Measurements from ENCODE around the gene APOOL. TPM values are rescaled to one million over a fixed set of nuclear protein-coding genes. Genes with fewer than 3 reads are reported as not detected.

Gene APOOL
- polyA plus RNA-seq, 2 donors: 3.3 to 5.7 TPM

DNA sequence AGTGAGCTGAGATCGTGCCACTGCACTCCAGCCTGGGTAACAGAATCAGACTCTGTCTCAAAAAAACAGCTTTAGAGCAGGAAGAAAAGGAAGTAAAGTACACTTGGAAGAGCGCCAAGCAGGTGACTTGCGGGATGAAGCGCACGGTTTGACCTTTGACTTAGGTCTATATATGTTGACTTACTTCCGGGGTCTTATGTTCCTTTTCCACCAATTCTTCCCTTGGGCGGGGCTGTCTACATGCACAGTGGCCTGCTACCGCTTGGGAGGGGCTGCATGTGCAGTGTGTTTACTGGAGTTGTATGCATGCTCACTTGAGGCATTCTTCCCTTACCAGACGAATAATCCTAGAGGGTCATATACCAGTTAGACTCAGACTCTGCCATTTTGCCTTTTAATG is 108.6 kb downstream of the APOOL start:
- 56 to 67% methylated on average over 9 of the region's 9 CpGs for WGBS, 2 donors
- H3K27ac ChIP-seq (ENCODE audit: low read depth in 2 of 2, low read length in 1 of 2): no peak overlapping the region

GRCh38 chrX:85113746-85114145 is 110.1 kb downstream of the APOOL start:
- no peaks in the 10 kb centered on the region for H3K27me3 ChIP-seq (ENCODE audit: control insufficient read depth in 1 of 2, insufficient read depth in 2 of 2, low read length in 2 of 2)
- H3K27ac ChIP-seq (ENCODE audit: low read depth in 2 of 2, low read length in 1 of 2): no peak overlapping the region
- no peaks in the 10 kb centered on the region for H3K4me1 ChIP-seq (ENCODE audit: control insufficient read depth in 2 of 2, insufficient read depth in 2 of 2, low read length in 1 of 2)
- no peaks in the 10 kb centered on the region for H3K36me3 ChIP-seq (ENCODE audit: control insufficient read depth in 2 of 2, insufficient read depth in 2 of 2, low read length in 1 of 2)
- H3K4me3 ChIP-seq (ENCODE audit: low read depth in 1 of 2, low read length in 2 of 2): no peak overlapping the region
- 58 to 70% methylated on average over 2 of the region's 2 CpGs for WGBS, 2 donors
- H3K9me3 ChIP-seq (ENCODE audit: control insufficient read depth in 2 of 2, insufficient read depth in 1 of 2, low read depth in 1 of 2, low read length in 1 of 2): no peaks in the 10 kb centered on the region

More for the DNA sequence above, 108.6 kb downstream of the APOOL start:
- H3K36me3 ChIP-seq (ENCODE audit: control insufficient read depth in 2 of 2, insufficient read depth in 2 of 2, low read length in 1 of 2): no peaks in the 10 kb centered on the region
- H3K27me3 ChIP-seq (ENCODE audit: control insufficient read depth in 1 of 2, insufficient read depth in 2 of 2, low read length in 2 of 2): no peaks in the 10 kb centered on the region
- H3K4me3 ChIP-seq (ENCODE audit: low read depth in 1 of 2, low read length in 2 of 2): no peak overlapping the region
- H3K4me1 ChIP-seq (ENCODE audit: control insufficient read depth in 2 of 2, insufficient read depth in 2 of 2, low read length in 1 of 2): no peaks in the 10 kb centered on the region
- H3K9me3 ChIP-seq (ENCODE audit: control insufficient read depth in 2 of 2, insufficient read depth in 1 of 2, low read depth in 1 of 2, low read length in 1 of 2): peaks cover 4 to 7% of the 10 kb centered on the region in 2 donors

GRCh38 chrX:85114171-85114570 is 110.5 kb downstream of the APOOL start:
- H3K4me3 ChIP-seq (ENCODE audit: low read depth in 1 of 2, low read length in 2 of 2): no peak overlapping the region
- 75 to 78% methylated on average over 3 of the region's 3 CpGs for WGBS, 2 donors
- no peak overlapping the region for H3K27ac ChIP-seq (ENCODE audit: low read depth in 2 of 2, low read length in 1 of 2)
- H3K4me1 ChIP-seq (ENCODE audit: control insufficient read depth in 2 of 2, insufficient read depth in 2 of 2, low read length in 1 of 2): no peaks in the 10 kb centered on the region
- no peaks in the 10 kb centered on the region for H3K9me3 ChIP-seq (ENCODE audit: control insufficient read depth in 2 of 2, insufficient read depth in 1 of 2, low read depth in 1 of 2, low read length in 1 of 2)
- no peaks in the 10 kb centered on the region for H3K36me3 ChIP-seq (ENCODE audit: control insufficient read depth in 2 of 2, insufficient read depth in 2 of 2, low read length in 1 of 2)
- no peaks in the 10 kb centered on the region for H3K27me3 ChIP-seq (ENCODE audit: control insufficient read depth in 1 of 2, insufficient read depth in 2 of 2, low read length in 2 of 2)

DNA sequence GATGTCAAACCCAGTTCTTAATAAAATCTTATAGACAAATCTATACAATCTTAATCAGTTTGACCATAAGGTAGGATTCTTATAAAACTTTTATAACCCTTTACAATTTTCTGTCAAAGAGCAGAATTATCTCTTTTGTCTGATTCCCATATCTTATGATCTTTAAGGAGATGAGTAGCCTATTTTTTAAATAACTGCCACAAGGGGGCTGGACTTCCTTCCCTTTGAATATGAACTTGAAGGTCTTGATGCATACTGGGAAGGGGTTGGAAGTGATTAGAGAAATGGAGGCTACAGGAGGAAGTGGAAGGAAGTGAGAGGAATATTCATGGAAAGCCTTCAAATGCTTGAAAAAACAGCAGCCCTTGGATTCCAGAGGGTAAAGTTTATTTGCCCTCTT is 111.1 kb downstream of the APOOL start:
- no peak overlapping the region for H3K4me3 ChIP-seq (ENCODE audit: low read depth in 1 of 2, low read length in 2 of 2)
- no peaks in the 10 kb centered on the region for H3K4me1 ChIP-seq (ENCODE audit: control insufficient read depth in 2 of 2, insufficient read depth in 2 of 2, low read length in 1 of 2)
- H3K9me3 ChIP-seq (ENCODE audit: control insufficient read depth in 2 of 2, insufficient read depth in 1 of 2, low read depth in 1 of 2, low read length in 1 of 2): no peaks in the 10 kb centered on the region
- no peaks in the 10 kb centered on the region for H3K36me3 ChIP-seq (ENCODE audit: control insufficient read depth in 2 of 2, insufficient read depth in 2 of 2, low read length in 1 of 2)
- H3K27ac ChIP-seq (ENCODE audit: low read depth in 2 of 2, low read length in 1 of 2): no peak overlapping the region
- H3K27me3 ChIP-seq (ENCODE audit: control insufficient read depth in 1 of 2, insufficient read depth in 2 of 2, low read length in 2 of 2): no peaks in the 10 kb centered on the region

GRCh38 chrX:85115252-85115651 is 111.6 kb downstream of the APOOL start:
- H3K27me3 ChIP-seq (ENCODE audit: control insufficient read depth in 1 of 2, insufficient read depth in 2 of 2, low read length in 2 of 2): no peaks in the 10 kb centered on the region
- no peak overlapping the region for H3K4me3 ChIP-seq (ENCODE audit: low read depth in 1 of 2, low read length in 2 of 2)
- H3K4me1 ChIP-seq (ENCODE audit: control insufficient read depth in 2 of 2, insufficient read depth in 2 of 2, low read length in 1 of 2): no peaks in the 10 kb centered on the region
- 15 to 27% methylated on average over 1 of the region's 1 CpG for WGBS, 2 donors
- H3K9me3 ChIP-seq (ENCODE audit: control insufficient read depth in 2 of 2, insufficient read depth in 1 of 2, low read depth in 1 of 2, low read length in 1 of 2): no peaks in the 10 kb centered on the region
- H3K36me3 ChIP-seq (ENCODE audit: control insufficient read depth in 2 of 2, insufficient read depth in 2 of 2, low read length in 1 of 2): no peaks in the 10 kb centered on the region
- no peak overlapping the region for H3K27ac ChIP-seq (ENCODE audit: low read depth in 2 of 2, low read length in 1 of 2)

- Histone ChIP-seq H3K27ac (ENCODE audit: low read depth in 2 of 2, low read length in 1 of 2) (no peak overlapping the region), H3K36me3 (ENCODE audit: control insufficient read depth in 2 of 2, insufficient read depth in 2 of 2, low read length in 1 of 2) (no peaks in the 10 kb centered on the region), H3K4me3 (ENCODE audit: low read depth in 1 of 2, low read length in 2 of 2) (no peak overlapping the region), H3K27me3 (ENCODE audit: control insufficient read depth in 1 of 2, insufficient read depth in 2 of 2, low read length in 2 of 2) (no peaks in the 10 kb centered on the region), H3K4me1 (ENCODE audit: control insufficient read depth in 2 of 2, insufficient read depth in 2 of 2, low read length in 1 of 2) (no peaks in the 10 kb centered on the region), H3K9me3 (ENCODE audit: control insufficient read depth in 2 of 2, insufficient read depth in 1 of 2, low read depth in 1 of 2, low read length in 1 of 2) (no peaks in the 10 kb centered on the region)
Measured at GRCh38 chrX:85136409-85136808, 132.7 kb downstream of the APOOL start.

DNA sequence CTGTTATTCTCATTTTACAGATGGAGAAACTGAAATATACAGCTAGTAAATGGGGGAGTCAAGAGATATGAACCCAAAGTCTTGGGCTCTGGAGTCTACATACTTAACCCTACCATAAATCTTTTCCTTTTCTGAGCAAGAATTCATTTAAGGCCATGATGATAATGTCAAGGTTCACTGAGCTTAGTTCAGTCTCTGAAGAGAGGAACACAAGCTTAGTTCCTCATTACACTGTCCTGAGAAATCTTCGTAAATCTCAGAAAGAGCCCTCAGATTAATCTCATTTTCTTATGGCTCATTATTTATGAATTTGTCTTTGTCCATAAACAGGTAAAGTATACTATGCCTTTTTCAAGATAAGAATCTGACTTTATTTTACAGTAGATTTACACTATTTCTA is 135.7 kb downstream of the APOOL start:
- Histone ChIP-seq H3K4me3 (ENCODE audit: low read depth in 1 of 2, low read length in 2 of 2) (no peak overlapping the region), H3K36me3 (ENCODE audit: control insufficient read depth in 2 of 2, insufficient read depth in 2 of 2, low read length in 1 of 2) (no peaks in the 10 kb centered on the region), H3K27me3 (ENCODE audit: control insufficient read depth in 1 of 2, insufficient read depth in 2 of 2, low read length in 2 of 2) (no peaks in the 10 kb centered on the region), H3K4me1 (ENCODE audit: control insufficient read depth in 2 of 2, insufficient read depth in 2 of 2, low read length in 1 of 2) (no peaks in the 10 kb centered on the region), H3K27ac (ENCODE audit: low read depth in 2 of 2, low read length in 1 of 2) (no peak overlapping the region), H3K9me3 (ENCODE audit: control insufficient read depth in 2 of 2, insufficient read depth in 1 of 2, low read depth in 1 of 2, low read length in 1 of 2) (no peaks in the 10 kb centered on the region)
- 80 to 84% methylated on average over 1 of the region's 1 CpG for WGBS, 2 donors

DNA sequence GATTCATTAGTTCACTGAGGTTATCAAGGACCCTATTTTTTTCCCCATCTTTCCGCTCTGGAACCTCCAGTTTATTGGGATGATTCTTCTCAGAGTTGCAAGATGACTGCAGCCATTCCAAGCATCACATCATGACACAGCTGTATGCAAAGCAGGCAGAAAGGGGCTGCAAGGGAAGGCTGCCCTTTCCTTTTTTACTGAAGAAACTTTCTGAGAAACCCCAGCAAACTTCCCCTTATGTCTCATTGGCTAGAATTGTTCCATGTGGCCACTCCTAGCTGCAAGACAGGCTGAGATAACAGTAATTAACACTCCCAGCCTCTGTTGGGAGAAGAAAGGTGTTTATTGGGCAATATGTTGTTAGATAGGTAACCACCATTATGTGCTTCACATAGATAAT is 137.3 kb downstream of the APOOL start:
- 78 to 85% methylated on average over 1 of the region's 1 CpG for WGBS, 2 donors
- no peaks in the 10 kb centered on the region for H3K9me3 ChIP-seq (ENCODE audit: control insufficient read depth in 2 of 2, insufficient read depth in 1 of 2, low read depth in 1 of 2, low read length in 1 of 2)

More for the DNA sequence above, 137.3 kb downstream of the APOOL start:
- no peaks in the 10 kb centered on the region for H3K4me1 ChIP-seq (ENCODE audit: control insufficient read depth in 2 of 2, insufficient read depth in 2 of 2, low read length in 1 of 2)
- H3K36me3 ChIP-seq (ENCODE audit: control insufficient read depth in 2 of 2, insufficient read depth in 2 of 2, low read length in 1 of 2): no peaks in the 10 kb centered on the region
- no peak overlapping the region for H3K4me3 ChIP-seq (ENCODE audit: low read depth in 1 of 2, low read length in 2 of 2)
- no peaks in the 10 kb centered on the region for H3K27me3 ChIP-seq (ENCODE audit: control insufficient read depth in 1 of 2, insufficient read depth in 2 of 2, low read length in 2 of 2)
- H3K27ac ChIP-seq (ENCODE audit: low read depth in 2 of 2, low read length in 1 of 2): no peak overlapping the region

Other genes starting within 250 kb of the APOOL start
- under 1 TPM in 1 of 2 donors, not detected in 1; 0.02 TPM for gene SATL1, start 239.9 kb downstream of the APOOL start, polyA plus RNA-seq
- gene ZNF711, start 240.1 kb downstream of the APOOL start, polyA plus RNA-seq: 1 to 10 TPM; 1.2 to 2.4 TPM